MM.1S (cell line): ENCODE results near the gene TEDDM1.

Experiments used
- DNase-seq: peaks from one replicate; pipeline ENCODE4 v3.0.0-alpha.2; 2015
- H2AFZ ChIP-seq: fragments of 300-600 bp; sonication (generic); 2 replicates; pipeline ENCODE4 v1.6.0; 2016; ENCODE audit warnings: antibody characterized with exemption, low read length
- H3F3A ChIP-seq: fragments of 300-600 bp; sonication (generic); 2 replicates; pipeline ENCODE4 v1.6.1; 2016; ENCODE audit warnings: mild to moderate bottlenecking, antibody characterized with exemption, low read length, moderate library complexity, mixed read lengths; ENCODE audit not compliant: insufficient read depth
- H3K27ac ChIP-seq: fragments of 300-600 bp; sonication (generic); 2 replicates; pipeline ENCODE4 v1.5.1; 2016; ENCODE audit warnings: mild to moderate bottlenecking, low read length
- H3K27me3 ChIP-seq: fragments of 300-600 bp; sonication (generic); replicated peaks from 2 replicates; pipeline ENCODE4 v1.6.0; 2016; ENCODE audit warnings: low read length; ENCODE audit not compliant: insufficient read depth
- H3K36me3 ChIP-seq: fragments of 300-600 bp; sonication (generic); replicated peaks from 2 replicates; pipeline ENCODE4 v1.6.1; 2016; ENCODE audit warnings: mild to moderate bottlenecking, low read length, mixed read lengths; ENCODE audit not compliant: insufficient read depth
- H3K4me1 ChIP-seq: fragments of 300-600 bp; sonication (generic); 2 replicates; pipeline ENCODE4 v1.6.1; 2016; ENCODE audit warnings: low read length, mixed read lengths
- H3K4me2 ChIP-seq: fragments of 300-600 bp; sonication (generic); 2 replicates; pipeline ENCODE4 v1.6.0; 2016; ENCODE audit warnings: low read depth, low read length
- H3K4me3 ChIP-seq: fragments of 300-600 bp; sonication (generic); 2 replicates; pipeline ENCODE4 v1.5.1; 2016; ENCODE audit warnings: low read length, mixed read lengths
- H3K79me2 ChIP-seq: fragments of 300-600 bp; sonication (generic); 2 replicates; pipeline ENCODE4 v1.6.1; 2016; ENCODE audit warnings: mixed run types, low read length, mixed read lengths
- H3K9ac ChIP-seq: fragments of 300-600 bp; sonication (generic); 2 replicates; pipeline ENCODE4 v1.6.1; 2016; ENCODE audit warnings: low read length, mixed read lengths
- H3K9me2 ChIP-seq: fragments of 300-600 bp; sonication (generic); replicated peaks from 2 replicates; pipeline ENCODE4 v1.6.1; 2016; ENCODE audit warnings: mild to moderate bottlenecking, low read length, mixed read lengths; ENCODE audit not compliant: insufficient read depth
- H3K9me3 ChIP-seq: fragments of 300-600 bp; sonication (generic); replicated peaks from 2 replicates; pipeline ENCODE4 v1.6.1; 2016; ENCODE audit warnings: mild to moderate bottlenecking, low read length, mixed read lengths; ENCODE audit not compliant: insufficient read depth
- H4K20me1 ChIP-seq: fragments of 300-600 bp; sonication (generic); 2 replicates; pipeline ENCODE4 v1.6.1; 2016; ENCODE audit warnings: mild to moderate bottlenecking, low read length, moderate library complexity, mixed read lengths; ENCODE audit not compliant: insufficient read depth
- CTCF ChIP-seq: fragments of 300-600 bp; sonication (generic); IDR thresholded peaks from 2 replicates; pipeline ENCODE4 v1.5.1; 2016; ENCODE audit warnings: antibody characterized with exemption, low read length, mixed read lengths
- EZH2 ChIP-seq: fragments of 300-600 bp; sonication (generic); optimal IDR thresholded peaks from 2 replicates; pipeline ENCODE3; 2017; ENCODE audit warnings: low read depth, mild to moderate bottlenecking, antibody characterized with exemption, low read length, mixed read lengths
- EZH2phosphoT487 ChIP-seq: fragments of 300-600 bp; sonication (generic); IDR thresholded peaks from 2 replicates; pipeline ENCODE4 v1.6.1; 2018; ENCODE audit warnings: antibody characterized with exemption, low read length

Gene TEDDM1

GRCh38 chr1:182384387-182384960 is 16.0 kb downstream of the TEDDM1 start:
- no peaks in the 10 kb centered on the region for H3F3A ChIP-seq
- TF ChIP-seq CTCF (no peak), EZH2phosphoT487 (no peak), EZH2 (no peak)
- H3K27ac ChIP-seq: no peak overlapping the region
- no peaks in the 10 kb centered on the region for H3K9me2 ChIP-seq
- H3K4me3 ChIP-seq: no peak overlapping the region
- peaks cover under 1% of the 10 kb centered on the region; the same call in 1 of the 2 replicates for H3K4me1 ChIP-seq
- peaks cover 28% of the 10 kb centered on the region for H3K36me3 ChIP-seq
- no peaks in the 10 kb centered on the region for H3K9me3 ChIP-seq
- no peak overlapping the region for H2AFZ ChIP-seq
- no peaks in the 10 kb centered on the region for H4K20me1 ChIP-seq
- H3K27me3 ChIP-seq: no peaks in the 10 kb centered on the region
- H3K4me2 ChIP-seq: no peak overlapping the region
- no peak for DNase-seq
- H3K9ac ChIP-seq: no peak overlapping the region
- H3K79me2 ChIP-seq: peaks cover 9% of the 10 kb centered on the region

- Histone ChIP-seq H3K4me2 (no peak overlapping the region), H3K4me3 (no peak overlapping the region), H3F3A (no peaks in the 10 kb centered on the region), H4K20me1 (no peaks in the 10 kb centered on the region), H3K9me2 (no peaks in the 10 kb centered on the region), H2AFZ (no peak overlapping the region), H3K27me3 (no peaks in the 10 kb centered on the region), H3K27ac (no peak overlapping the region), H3K79me2 (peaks cover 4% of the 10 kb centered on the region; the same call in 1 of the 2 replicates), H3K4me1 (no peaks in the 10 kb centered on the region), H3K36me3 (peaks cover 28% of the 10 kb centered on the region), H3K9ac (no peak overlapping the region), H3K9me3 (no peaks in the 10 kb centered on the region)
- TF ChIP-seq EZH2 (no peak), CTCF (no peak)
- DNase-seq: no peak
Measured at GRCh38 chr1:182383934-182384333, 16.5 kb downstream of the TEDDM1 start.

- no peaks in the 10 kb centered on the region for H3F3A ChIP-seq
- H3K79me2 ChIP-seq: no peaks in the 10 kb centered on the region
- TF ChIP-seq CTCF: no peak
- no peak for TF ChIP-seq EZH2
- TF ChIP-seq EZH2phosphoT487: no peak
- no peak overlapping the region for H3K9ac ChIP-seq
- no peaks in the 10 kb centered on the region for H3K27me3 ChIP-seq
- no peak overlapping the region for H3K4me3 ChIP-seq
- H2AFZ ChIP-seq: no peak overlapping the region
- H3K4me1 ChIP-seq: no peaks in the 10 kb centered on the region
- no peaks in the 10 kb centered on the region for H4K20me1 ChIP-seq
- H3K9me2 ChIP-seq: no peaks in the 10 kb centered on the region
- no peak overlapping the region for H3K27ac ChIP-seq
- DNase-seq: no peak
- H3K9me3 ChIP-seq: no peaks in the 10 kb centered on the region
- H3K36me3 ChIP-seq: peaks cover 27% of the 10 kb centered on the region
- no peak overlapping the region for H3K4me2 ChIP-seq
Measured at GRCh38 chr1:182383037-182383661, 17.3 kb downstream of the TEDDM1 start.
